Neural cell (in vitro differentiated cells): ENCODE results near the gene GDA. TPM values are rescaled to one million over a fixed set of nuclear protein-coding genes. Genes with fewer than 3 reads are reported as not detected.

Experiments used
- H2AFZ ChIP-seq: fragments of 200-600, 300-800 bp; sonication (generic), shearing (Covaris generic); 2 replicates; pipeline ENCODE4 v1.6.0; 2014; ENCODE audit warnings: low read depth, mild to moderate bottlenecking, antibody characterized with exemption, low read length, moderate library complexity
- H3F3A ChIP-seq: fragments of 200-600 bp; shearing (Covaris generic); 2 replicates; pipeline ENCODE4 v1.6.1; 2016; ENCODE audit warnings: mild to moderate bottlenecking, moderate library complexity, mixed read lengths, antibody characterized with exemption, low read length; ENCODE audit not compliant: insufficient read depth, poor library complexity, severe bottlenecking
- H3K27ac ChIP-seq: fragments of 200-600, 300-800 bp; sonication (generic), shearing (Covaris generic); 2 replicates; pipeline ENCODE4 v1.5.1; 2014; ENCODE audit warnings: mild to moderate bottlenecking, low read length, moderate library complexity
- H3K27me3 ChIP-seq: fragments of 300-800, 200-600 bp; sonication (generic), shearing (Covaris generic); 2 replicates; pipeline ENCODE4 v1.6.0; 2014; ENCODE audit warnings: mild to moderate bottlenecking, low read depth, low read length, moderate library complexity; ENCODE audit not compliant: insufficient read depth
- H3K36me3 ChIP-seq: fragments of 300-800, 200-600 bp; sonication (generic), shearing (Covaris generic); 2 replicates; pipeline ENCODE4 v1.5.1; 2014; ENCODE audit warnings: mild to moderate bottlenecking, antibody characterized with exemption, low read length, moderate library complexity; ENCODE audit not compliant: insufficient read depth
- H3K4me2 ChIP-seq: fragments of 300-800, 200-600 bp; sonication (generic), shearing (Covaris generic); 2 replicates; pipeline ENCODE4 v1.6.0; 2014; ENCODE audit warnings: mild to moderate bottlenecking, low read length
- H3K4me3 ChIP-seq: fragments of 300-800, 200-600 bp; sonication (generic), shearing (Covaris generic); 2 replicates; pipeline ENCODE4 v1.5.1; 2014; ENCODE audit warnings: mild to moderate bottlenecking, low read length, moderate library complexity
- H3K79me2 ChIP-seq: fragments of 200-600 bp; shearing (Covaris generic); replicated peaks from 2 replicates; pipeline ENCODE4 v1.6.0; 2014; ENCODE audit warnings: mild to moderate bottlenecking, low read length, moderate library complexity; ENCODE audit not compliant: insufficient read depth
- H3K9ac ChIP-seq: fragments of 300-800, 200-600 bp; sonication (generic), shearing (Covaris generic); 2 replicates; pipeline ENCODE4 v1.6.1; 2016; ENCODE audit warnings: mild to moderate bottlenecking, low read length, mixed read lengths
- H3K9me2 ChIP-seq: fragments of 200-600 bp; shearing (Covaris generic); 2 replicates; pipeline ENCODE4 v1.6.1; 2016; ENCODE audit warnings: mild to moderate bottlenecking, low read length, mixed read lengths; ENCODE audit not compliant: insufficient read depth
- H3K9me3 ChIP-seq: fragments of 200-600, 300-800 bp; sonication (generic), shearing (Covaris generic); 2 replicates; pipeline ENCODE4 v1.6.1; 2016; ENCODE audit warnings: mild to moderate bottlenecking, mixed run types, low read length, moderate library complexity, mixed read lengths
- H4K20me1 ChIP-seq: fragments of 200-600 bp; shearing (Covaris generic); 2 replicates; pipeline ENCODE4 v1.6.1; 2016; ENCODE audit warnings: mild to moderate bottlenecking, mixed run types; ENCODE audit not compliant: insufficient read depth
- CTCF ChIP-seq: fragments of 450-650 bp; IDR thresholded peaks from 2 replicates; pipeline ENCODE4 v1.5.1; 2014; ENCODE audit warnings: antibody characterized with exemption, mild to moderate bottlenecking, moderate library complexity; ENCODE audit not compliant: poor library complexity, severe bottlenecking
- EP300 ChIP-seq: fragments of 450-650 bp; conservative IDR thresholded peaks from 2 replicates; pipeline ENCODE4 v1.6.1; 2014; ENCODE audit warnings: antibody characterized with exemption, mild to moderate bottlenecking, moderate library complexity; ENCODE audit not compliant: poor library complexity, severe bottlenecking
- EZH2 ChIP-seq: fragments of 200-600, 300-800 bp; shearing (Covaris generic), sonication (generic); IDR thresholded peaks from 2 replicates; pipeline ENCODE4 v1.6.1; 2014; ENCODE audit warnings: antibody characterized with exemption, low read length, borderline replicate concordance, mild to moderate bottlenecking; ENCODE audit not compliant: insufficient read depth, poor library complexity, severe bottlenecking
- MXI1 ChIP-seq: fragments of 450-650 bp; conservative IDR thresholded peaks from 2 replicates; pipeline ENCODE4 v1.6.1; 2014; ENCODE audit warnings: antibody characterized with exemption, mild to moderate bottlenecking; ENCODE audit not compliant: poor library complexity, severe bottlenecking
- POLR2AphosphoS5 ChIP-seq: IDR thresholded peaks from 2 replicates; pipeline ENCODE4 v1.6.1; 2012
- RAD21 ChIP-seq: fragments of 450-650 bp; conservative IDR thresholded peaks from 2 replicates; pipeline ENCODE4 v1.6.1; 2014; ENCODE audit warnings: antibody characterized with exemption, mild to moderate bottlenecking, moderate library complexity
- REST ChIP-seq: IDR thresholded peaks from 2 replicates; pipeline ENCODE4 v1.6.1; 2012; ENCODE audit warnings: borderline replicate concordance
- SMC3 ChIP-seq: fragments of 450-650 bp; conservative IDR thresholded peaks from 2 replicates; pipeline ENCODE4 v1.6.1; 2014; ENCODE audit warnings: antibody characterized with exemption, mild to moderate bottlenecking, moderate library complexity; ENCODE audit not compliant: poor library complexity
- TAF1 ChIP-seq: IDR thresholded peaks from 2 replicates; pipeline ENCODE4 v1.6.1; 2012; ENCODE audit warnings: low read depth
- polyA plus RNA-seq: library from polyadenylated mRNA; depleted of rRNA; stranded (reverse); fragments of >200 nt; gene quantifications from 2 replicates; pipeline ENCODE4 v1.2.3, GENCODE V29; 2014

The GDA gene
- polyA plus RNA-seq, 1 donor from 2014 or later = 0.26 TPM

GRCh38 chr9:72165326-72165725 is 16.1 kb downstream of the GDA start:
- H3K27ac ChIP-seq = no peak overlapping the region
- H3K9me2 ChIP-seq = no peaks in the 10 kb centered on the region
- no peaks in the 10 kb centered on the region for H3K36me3 ChIP-seq
- H3K79me2 ChIP-seq = no peaks in the 10 kb centered on the region
- H4K20me1 ChIP-seq = no peaks in the 10 kb centered on the region
- no peak overlapping the region for H3K9ac ChIP-seq
- no peaks in the 10 kb centered on the region for H3F3A ChIP-seq
- no peak overlapping the region for H2AFZ ChIP-seq
- H3K4me3 ChIP-seq = no peak overlapping the region
- no peak overlapping the region for H3K4me2 ChIP-seq
- no peaks in the 10 kb centered on the region for H3K27me3 ChIP-seq
- TF ChIP-seq CTCF (no peak), REST (no peak), SMC3 (no peak), MXI1 (no peak), POLR2AphosphoS5 (no peak), EZH2 (no peak), TAF1 (no peak), EP300 (no peak), RAD21 (no peak)
- H3K9me3 ChIP-seq = no peaks in the 10 kb centered on the region

- H3K27ac ChIP-seq = no peak overlapping the region
- no peaks in the 10 kb centered on the region for H3K79me2 ChIP-seq
- no peak overlapping the region for H3K4me2 ChIP-seq
- no peaks in the 10 kb centered on the region for H3K36me3 ChIP-seq
- no peaks in the 10 kb centered on the region for H3F3A ChIP-seq
- no peaks in the 10 kb centered on the region for H3K9me3 ChIP-seq
- H3K9ac ChIP-seq = no peak overlapping the region
- no peaks in the 10 kb centered on the region for H3K9me2 ChIP-seq
- no peak overlapping the region for H3K4me3 ChIP-seq
- no peak overlapping the region for H2AFZ ChIP-seq
- H3K27me3 ChIP-seq = no peaks in the 10 kb centered on the region
- H4K20me1 ChIP-seq = no peaks in the 10 kb centered on the region
- no peak for TF ChIP-seq POLR2AphosphoS5
- TF ChIP-seq REST = no peak
- TF ChIP-seq EP300 = no peak
- no peak for TF ChIP-seq EZH2
- TF ChIP-seq SMC3 = no peak
- TF ChIP-seq TAF1 = no peak
- no peak for TF ChIP-seq MXI1
- no peak for TF ChIP-seq RAD21
- no peak for TF ChIP-seq CTCF
Measured at GRCh38 chr9:72165821-72166547, 16.7 kb downstream of the GDA start.
